GM03348 (cell line): ENCODE data around the gene U2SURP.

ENCODE experiments used
- DNase-seq: peaks from one replicate; pipeline ENCODE4 v3.0.0; 2012; ENCODE audit warnings: low spot score

Gene U2SURP

GRCh38 chr3:143101792-143102381 lies 100.5 kb downstream of the U2SURP start:
- DNase-seq: no peak

DNA sequence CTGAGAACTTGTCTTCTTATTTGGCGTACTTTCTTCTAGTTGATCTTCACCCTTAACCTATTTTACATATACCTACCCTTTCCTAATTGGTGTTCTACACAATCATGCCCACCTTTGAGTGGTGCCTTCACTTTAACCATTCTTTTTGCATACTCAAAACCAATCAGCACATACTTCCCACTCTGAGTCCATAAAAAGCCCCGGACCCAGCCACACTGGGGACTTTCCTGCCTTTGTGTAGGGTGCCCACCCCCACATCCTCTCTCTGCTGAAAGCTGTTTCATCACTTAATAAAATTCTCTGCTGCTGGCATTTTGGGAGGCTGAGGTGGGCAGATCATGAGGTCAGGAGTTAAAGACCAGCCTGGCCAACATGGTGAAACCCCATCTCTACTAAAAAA lies 102.3 kb downstream of the U2SURP start:
- DNase-seq: no peak

GRCh38 chr3:143105170-143105569 lies 103.8 kb downstream of the U2SURP start:
- no peak for DNase-seq

GRCh38 chr3:143109861-143110260 lies 108.5 kb downstream of the U2SURP start:
- no peak for DNase-seq
